Breast epithelium (tissue), 4 donors: Measurements from ENCODE around the gene HELQ. TPM values are rescaled to one million over a fixed set of nuclear protein-coding genes. Genes with fewer than 3 reads are reported as not detected.
"Not testable (repeated sequence)": the region's sequence is repeated elsewhere in the genome, so short reads cannot be mapped to it uniquely, and the experiment has no call there.

Experiments
- DNase-seq, 2 donors: peaks; one replicate each; pipeline ENCODE4 v3.0.0-alpha.2; 2019; ENCODE audit warnings: low spot score in 2 of 2
- H3K27ac ChIP-seq, 2 donors: fragments of 200-600 bp; sonication (generic) in 1 of 2; one replicate each; pipeline ENCODE4 v1.5.1; 2016 to 2019; ENCODE audit warnings: mild to moderate bottlenecking in 1 of 2
- H3K27me3 ChIP-seq, 2 donors: fragments of 200-600 bp; sonication (generic) in 1 of 2; one replicate each; pipeline versions ENCODE4 v1.5.1 to v1.6.0; 2017 to 2019; ENCODE audit warnings: control low read depth in 1 of 2, mild to moderate bottlenecking in 1 of 2
- H3K36me3 ChIP-seq: fragments of 200-600 bp; one replicate; pipeline ENCODE4 v1.5.1; 2019
- H3K4me1 ChIP-seq, 2 donors: fragments of 200-600 bp; sonication (generic); one replicate each; pipeline ENCODE4 v1.5.1; 2016 to 2019; ENCODE audit warnings: control low read depth in 1 of 2
- H3K4me3 ChIP-seq, 3 donors: fragments of 200-600 bp; sonication (generic); 1 replicate in 2 of 3; 2 replicates in 1 of 3; pipeline ENCODE4 v1.5.1; 2016 to 2019; ENCODE audit warnings: mild to moderate bottlenecking in 3 of 3, moderate library complexity in 2 of 3
- H3K9me3 ChIP-seq, 2 donors: fragments of 200-600 bp; sonication (generic) in 1 of 2; one replicate each; pipeline ENCODE4 v1.5.1; 2016 to 2019; ENCODE audit warnings: control low read depth in 1 of 2
- CTCF ChIP-seq, 3 donors: fragments of 450-650 bp; IDR thresholded peaks; one replicate each; pipeline ENCODE4 v1.5.1; 2016 to 2017; ENCODE audit warnings: antibody characterized with exemption in 3 of 3, mild to moderate bottlenecking in 3 of 3, moderate library complexity in 3 of 3
- POLR2A ChIP-seq: fragments of 450-650 bp; IDR thresholded peaks from one replicate; pipeline ENCODE4 v1.6.1; 2016; ENCODE audit warnings: antibody characterized with exemption, mild to moderate bottlenecking, moderate library complexity
- POLR2AphosphoS5 ChIP-seq, 3 donors: sonication (generic); formaldehyde crosslinking; IDR thresholded peaks; one replicate each; pipeline ENCODE4 v1.6.1; 2017; ENCODE audit warnings: antibody characterized with exemption in 3 of 3
- intact Hi-C: fragments of 100-400 bp; cut with DNase I; formaldehyde crosslinking; loops from one replicate; pipeline ENCODE4 v1.15.1; 2023; ENCODE audit warnings: low total_unique reads
- total RNA-seq, 3 donors: library from RNA; depleted of rRNA; stranded (reverse); fragments of >200 nt; gene quantifications; one replicate each; pipeline ENCODE4 v1.1.0, GENCODE V29; 2016

HELQ gene
- total RNA-seq, 3 donors from 2014 or later = 14.4 to 24.3 (median 16.3) TPM

- intact Hi-C loops = loop anchor here (10.0 kb wide), 1 partner anchor 147 kb away; no protein-coding TSS in a partner anchor
- TF ChIP-seq POLR2AphosphoS5 (IDR thresholded peaks at IDR 0.05) (no peak), CTCF (IDR thresholded peaks at IDR 0.05) (no peak)
Observed at GRCh38 chr4:83498187-83498586, 42.6 kb upstream of the HELQ start.

GRCh38 chr4:83496085-83496917 lies 40.7 kb upstream of the HELQ start:
- not testable (repeated sequence) for H3K9me3 ChIP-seq

More at GRCh38 chr4:83498187-83498586, 42.6 kb upstream of the HELQ start:
- no peaks in the 10 kb centered on the region for H3K4me1 ChIP-seq
- H3K27ac ChIP-seq = no peak overlapping the region
- no peak overlapping the region for H3K4me3 ChIP-seq
- DNase-seq = no peak
- H3K36me3 ChIP-seq = no peaks in the 10 kb centered on the region
- no peaks in the 10 kb centered on the region for H3K9me3 ChIP-seq
- no peaks in the 10 kb centered on the region for H3K27me3 ChIP-seq

GRCh38 chr4:83490876-83491450 lies 35.3 kb upstream of the HELQ start:
- intact Hi-C loops = loop anchor here (10.0 kb wide), 1 partner anchor 154 kb away; no protein-coding TSS in a partner anchor
- no peak for DNase-seq
- Histone ChIP-seq H3K36me3 (no peaks in the 10 kb centered on the region), H3K4me1 (no peaks in the 10 kb centered on the region), H3K4me3 (no peak overlapping the region), H3K9me3 (no peaks in the 10 kb centered on the region), H3K27me3 (no peaks in the 10 kb centered on the region), H3K27ac (no peak overlapping the region)
- no peak for TF ChIP-seq POLR2AphosphoS5 (IDR thresholded peaks at IDR 0.05)
- peak in 2 of 3 donors; percentile 32 to 44 for TF ChIP-seq CTCF (IDR thresholded peaks at IDR 0.05)
- TF ChIP-seq POLR2A = no peak

More at GRCh38 chr4:83496085-83496917, 40.7 kb upstream of the HELQ start:
- DNase-seq, H3K27ac ChIP-seq, H3K4me3 ChIP-seq, H3K27me3 ChIP-seq, H3K36me3 ChIP-seq, H3K4me1 ChIP-seq: not testable (repeated sequence)
- intact Hi-C loops = loop anchor here (10.0 kb wide), 1 partner anchor 148 kb away; no protein-coding TSS in a partner anchor

GRCh38 chr4:83489711-83490326 lies 34.2 kb upstream of the HELQ start:
- intact Hi-C loops = loop anchor here (10.0 kb wide), 1 partner anchor 155 kb away; no protein-coding TSS in a partner anchor
- no peak overlapping the region for H3K27ac ChIP-seq
- no peak for TF ChIP-seq POLR2AphosphoS5 (IDR thresholded peaks at IDR 0.05)
- TF ChIP-seq CTCF (IDR thresholded peaks at IDR 0.05) = no peak
- no peak for TF ChIP-seq POLR2A

GRCh38 chr4:83486457-83487129 lies 31.0 kb upstream of the HELQ start:
- intact Hi-C loops = no loop called here
- DNase-seq = no peak
- Histone ChIP-seq H3K27me3 (no peaks in the 10 kb centered on the region), H3K27ac (no peak overlapping the region), H3K4me3 (no peak overlapping the region), H3K9me3 (no peaks in the 10 kb centered on the region), H3K4me1 (no peaks in the 10 kb centered on the region), H3K36me3 (no peaks in the 10 kb centered on the region)
- no peak for TF ChIP-seq POLR2A
- no peak for TF ChIP-seq CTCF (IDR thresholded peaks at IDR 0.05)
- TF ChIP-seq POLR2AphosphoS5 (IDR thresholded peaks at IDR 0.05) = no peak

More at GRCh38 chr4:83489711-83490326, 34.2 kb upstream of the HELQ start:
- Histone ChIP-seq H3K4me3 (no peak overlapping the region), H3K4me1 (no peaks in the 10 kb centered on the region), H3K36me3 (no peaks in the 10 kb centered on the region), H3K9me3 (no peaks in the 10 kb centered on the region), H3K27me3 (no peaks in the 10 kb centered on the region)
- no peak for DNase-seq
